HepG2 (cell line): Measurements from ENCODE around the gene IRF6. TPM values are rescaled to one million over a fixed set of nuclear protein-coding genes. Genes with fewer than 3 reads are reported as not detected.
A peak's percentile ranks its signal among the peaks of the same experiment; 100 is the strongest.

Source experiments
- GATAD1 ChIP-seq: IDR thresholded peaks from 2 replicates; pipeline ENCODE4 v1.6.1; 2016; ENCODE audit warnings: missing genetic modification reagents, missing compliant biosample characterization
- HOXA3 ChIP-seq: sonication (generic); formaldehyde crosslinking; IDR thresholded peaks from 2 replicates; pipeline ENCODE4 v1.5.0; 2020; ENCODE audit warnings: missing genetic modification reagents
- HOXA5 ChIP-seq: sonication (generic); formaldehyde crosslinking; IDR thresholded peaks from 2 replicates; pipeline ENCODE4 v1.4.0; 2020; ENCODE audit warnings: missing genetic modification reagents
- IKZF1 ChIP-seq: fragments of 450-650 bp; IDR thresholded peaks from 2 replicates; pipeline ENCODE4 v1.7.1; 2016
- NRL ChIP-seq: sonication (generic); formaldehyde crosslinking; IDR thresholded peaks from 2 replicates; pipeline ENCODE4 v1.5.0; 2020; ENCODE audit warnings: missing genetic modification reagents, mild to moderate bottlenecking, moderate library complexity, borderline replicate concordance
- SP5 ChIP-seq: IDR thresholded peaks from 2 replicates; pipeline ENCODE4 v1.6.1; 2016; ENCODE audit warnings: low read depth, borderline replicate concordance
- TMF1 ChIP-seq: sonication (generic); formaldehyde crosslinking; IDR thresholded peaks from 2 replicates; pipeline ENCODE4 v1.8.1; 2022; ENCODE audit warnings: low read depth, missing genetic modification reagents
- XRCC5 ChIP-seq: fragments of 200-400 bp; formaldehyde crosslinking; optimal IDR thresholded peaks from 2 replicates; pipeline ENCODE3; 2017; ENCODE audit warnings: mild to moderate bottlenecking, low read length
- YEATS2 ChIP-seq: sonication (generic); formaldehyde crosslinking; IDR thresholded peaks from 2 replicates; pipeline ENCODE4 v1.4.0; 2020; ENCODE audit warnings: missing genetic modification reagents, borderline replicate concordance
- ZNF543 ChIP-seq: sonication (generic); formaldehyde crosslinking; IDR thresholded peaks from 2 replicates; pipeline ENCODE4 v1.4.0; 2020; ENCODE audit warnings: mild to moderate bottlenecking, missing genetic modification reagents
- ZNF557 ChIP-seq: sonication (generic); formaldehyde crosslinking; IDR thresholded peaks from 2 replicates; pipeline ENCODE4 v1.4.0; 2020; ENCODE audit warnings: missing genetic modification reagents
- ZNF660 ChIP-seq: sonication (generic); formaldehyde crosslinking; IDR thresholded peaks from 2 replicates; pipeline ENCODE4 v1.5.1; 2020; ENCODE audit warnings: mild to moderate bottlenecking, low read depth, missing genetic modification reagents, borderline replicate concordance
- polyA plus RNA-seq, 8 experiments: library from polyadenylated mRNA; depleted of rRNA in 3 of 8; stranded (reverse) in 7 of 8; unstranded in 1 of 8; fragments of >200 nt; fragmentation: Illumina TruSeq in 4 of 8; extraction: Trizol in 4 of 8; gene quantifications; 2 replicates each; pipeline versions ENCODE4 v1.2.1 to v1.2.3, GENCODE V29; 2011 to 2016; ENCODE audit warnings: low read depth in 4 of 8, missing spikeins in 1 of 8, mixed read lengths in 1 of 8; ENCODE audit not compliant: insufficient read depth in 1 of 8
- total RNA-seq, 5 experiments: library from RNA; depleted of rRNA; stranded (reverse); fragments of >200 nt; fragmentation: Illumina TruSeq; extraction: Trizol; gene quantifications; 2 replicates each; pipeline ENCODE4 v1.2.3, GENCODE V29; 2016; ENCODE audit warnings: low read depth in 1 of 5
- TF ChIP-seq, protein P1 (sequence below): sonication (generic); formaldehyde crosslinking; IDR thresholded peaks from 2 replicates; pipeline ENCODE4 v1.4.0; 2020; ENCODE audit warnings: mild to moderate bottlenecking, missing genetic modification reagents
- TF ChIP-seq, protein P2 (sequence below): IDR thresholded peaks from 2 replicates; pipeline ENCODE4 v1.6.1; 2016
- TF ChIP-seq, protein P3 (sequence below): sonication (generic); formaldehyde crosslinking; IDR thresholded peaks from 2 replicates; pipeline ENCODE4 v1.4.0; 2020; ENCODE audit warnings: missing genetic modification reagents, mild to moderate bottlenecking, borderline replicate concordance
- TF ChIP-seq, protein P4 (sequence below): IDR thresholded peaks from 2 replicates; pipeline ENCODE4 v1.6.1; 2016; ENCODE audit warnings: control low read depth
- TF ChIP-seq, protein P5 (sequence below): sonication (generic); formaldehyde crosslinking; IDR thresholded peaks from 2 replicates; pipeline ENCODE4 v1.4.0; 2020; ENCODE audit warnings: low read depth, missing genetic modification reagents
- TF ChIP-seq, protein P6 (sequence below): sonication (generic); formaldehyde crosslinking; IDR thresholded peaks from 2 replicates; pipeline ENCODE4 v1.8.1; 2023; ENCODE audit warnings: mild to moderate bottlenecking, moderate library complexity, missing genetic modification reagents

The IRF6 gene
- total and polyA plus RNA-seq, 2 of the 13 experiments (the other 11 are each of a cell fraction or from before 2014, with no cell fraction given), result 0.02 TPM; not detected in 1

DNA sequence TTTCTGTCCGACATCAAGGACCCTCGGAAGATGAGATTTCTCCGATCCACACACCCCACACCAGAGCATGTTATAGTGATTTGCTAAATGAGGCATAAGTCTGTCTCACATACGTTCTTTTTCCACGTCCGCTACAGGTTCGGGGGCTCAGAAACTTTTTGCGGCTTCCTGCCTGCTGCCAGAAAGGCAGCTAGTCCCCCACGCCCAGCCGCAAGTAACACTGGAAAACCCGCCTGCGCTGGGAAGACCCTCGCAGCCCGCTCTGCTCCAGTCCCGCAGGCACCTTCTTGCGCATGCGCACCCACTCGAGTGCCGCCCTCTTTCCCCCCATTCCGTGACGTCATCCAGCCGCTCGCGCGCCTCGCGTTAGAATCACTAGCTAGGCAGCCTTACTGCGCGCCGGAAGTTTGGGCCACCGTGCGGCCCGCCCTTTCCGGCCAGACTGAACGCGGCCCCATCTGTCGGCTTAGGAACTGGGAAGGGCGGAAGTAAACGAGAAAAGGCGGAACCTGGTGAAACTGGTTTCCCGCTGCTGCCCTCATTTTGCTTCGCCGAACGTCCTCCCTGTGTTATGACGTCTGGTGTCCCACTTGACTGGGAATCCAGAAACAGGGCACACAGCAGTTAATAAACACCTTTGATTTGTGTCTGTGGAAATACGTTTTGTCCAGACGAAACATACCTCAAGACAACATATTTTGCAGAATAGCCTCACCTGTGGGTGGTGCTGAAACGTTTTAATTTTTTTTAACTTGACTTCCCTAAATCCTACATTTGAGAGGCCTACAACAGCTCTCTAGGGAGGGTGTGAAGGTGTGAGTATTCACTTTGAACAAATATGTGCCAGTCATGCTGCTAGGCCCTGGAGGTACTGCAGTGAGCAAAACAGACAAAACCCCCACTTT lies 21.4 kb downstream of the IRF6 start, which contains the start of gene C1orf74 (continued):
- TF ChIP-seq ZNF543 (CRISPR knock-in tag) (0 out of 2 replicates have a peak, but pooled peaks have one; percentile 36), YEATS2 (peak; percentile 88), ZNF557 (CRISPR knock-in tag) (no peak), NRL (CRISPR knock-in tag) (no peak), IKZF1 (no peak), ZNF660 (CRISPR knock-in tag) (no peak), XRCC5 (peak; percentile 58), SP5 (CRISPR knock-in tag) (peak; percentile 48; the same call in 1 of the 2 replicates), HOXA5 (no peak), GATAD1 (CRISPR knock-in tag) (peak; percentile 80), HOXA3 (CRISPR knock-in tag) (peak; percentile 92), TMF1 (CRISPR knock-in tag) (no peak)
- TF ChIP-seq, protein P1, sequence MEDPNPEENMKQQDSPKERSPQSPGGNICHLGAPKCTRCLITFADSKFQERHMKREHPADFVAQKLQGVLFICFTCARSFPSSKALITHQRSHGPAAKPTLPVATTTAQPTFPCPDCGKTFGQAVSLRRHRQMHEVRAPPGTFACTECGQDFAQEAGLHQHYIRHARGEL (CRISPR knock-in tag), result no peak
- TF ChIP-seq, protein P2, sequence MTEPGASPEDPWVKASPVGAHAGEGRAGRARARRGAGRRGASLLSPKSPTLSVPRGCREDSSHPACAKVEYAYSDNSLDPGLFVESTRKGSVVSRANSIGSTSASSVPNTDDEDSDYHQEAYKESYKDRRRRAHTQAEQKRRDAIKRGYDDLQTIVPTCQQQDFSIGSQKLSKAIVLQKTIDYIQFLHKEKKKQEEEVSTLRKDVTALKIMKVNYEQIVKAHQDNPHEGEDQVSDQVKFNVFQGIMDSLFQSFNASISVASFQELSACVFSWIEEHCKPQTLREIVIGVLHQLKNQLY (CRISPR knock-in tag), result no peak
- TF ChIP-seq, protein P3, sequence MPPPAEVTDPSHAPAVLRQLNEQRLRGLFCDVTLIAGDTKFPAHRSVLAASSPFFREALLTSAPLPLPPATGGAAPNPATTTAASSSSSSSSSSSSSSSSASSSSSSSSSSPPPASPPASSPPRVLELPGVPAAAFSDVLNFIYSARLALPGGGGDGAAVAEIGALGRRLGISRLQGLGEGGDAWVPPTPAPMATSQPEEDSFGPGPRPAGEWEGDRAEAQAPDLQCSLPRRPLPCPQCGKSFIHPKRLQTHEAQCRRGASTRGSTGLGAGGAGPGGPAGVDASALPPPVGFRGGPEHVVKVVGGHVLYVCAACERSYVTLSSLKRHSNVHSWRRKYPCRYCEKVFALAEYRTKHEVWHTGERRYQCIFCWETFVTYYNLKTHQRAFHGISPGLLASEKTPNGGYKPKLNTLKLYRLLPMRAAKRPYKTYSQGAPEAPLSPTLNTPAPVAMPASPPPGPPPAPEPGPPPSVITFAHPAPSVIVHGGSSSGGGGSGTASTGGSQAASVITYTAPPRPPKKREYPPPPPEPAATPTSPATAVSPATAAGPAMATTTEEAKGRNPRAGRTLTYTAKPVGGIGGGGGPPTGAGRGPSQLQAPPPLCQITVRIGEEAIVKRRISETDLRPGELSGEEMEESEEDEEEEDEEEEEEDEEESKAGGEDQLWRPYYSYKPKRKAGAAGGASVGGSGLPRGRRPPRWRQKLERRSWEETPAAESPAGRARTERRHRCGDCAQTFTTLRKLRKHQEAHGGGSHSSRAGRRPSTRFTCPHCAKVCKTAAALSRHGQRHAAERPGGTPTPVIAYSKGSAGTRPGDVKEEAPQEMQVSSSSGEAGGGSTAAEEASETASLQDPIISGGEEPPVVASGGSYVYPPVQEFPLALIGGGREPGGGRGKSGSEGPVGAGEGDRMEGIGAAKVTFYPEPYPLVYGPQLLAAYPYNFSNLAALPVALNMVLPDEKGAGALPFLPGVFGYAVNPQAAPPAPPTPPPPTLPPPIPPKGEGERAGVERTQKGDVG (CRISPR knock-in tag), result no peak
- TF ChIP-seq, protein P4, sequence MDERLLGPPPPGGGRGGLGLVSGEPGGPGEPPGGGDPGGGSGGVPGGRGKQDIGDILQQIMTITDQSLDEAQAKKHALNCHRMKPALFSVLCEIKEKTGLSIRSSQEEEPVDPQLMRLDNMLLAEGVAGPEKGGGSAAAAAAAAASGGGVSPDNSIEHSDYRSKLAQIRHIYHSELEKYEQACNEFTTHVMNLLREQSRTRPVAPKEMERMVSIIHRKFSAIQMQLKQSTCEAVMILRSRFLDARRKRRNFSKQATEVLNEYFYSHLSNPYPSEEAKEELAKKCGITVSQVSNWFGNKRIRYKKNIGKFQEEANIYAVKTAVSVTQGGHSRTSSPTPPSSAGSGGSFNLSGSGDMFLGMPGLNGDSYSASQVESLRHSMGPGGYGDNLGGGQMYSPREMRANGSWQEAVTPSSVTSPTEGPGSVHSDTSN (CRISPR knock-in tag), result no peak
- TF ChIP-seq, protein P5, sequence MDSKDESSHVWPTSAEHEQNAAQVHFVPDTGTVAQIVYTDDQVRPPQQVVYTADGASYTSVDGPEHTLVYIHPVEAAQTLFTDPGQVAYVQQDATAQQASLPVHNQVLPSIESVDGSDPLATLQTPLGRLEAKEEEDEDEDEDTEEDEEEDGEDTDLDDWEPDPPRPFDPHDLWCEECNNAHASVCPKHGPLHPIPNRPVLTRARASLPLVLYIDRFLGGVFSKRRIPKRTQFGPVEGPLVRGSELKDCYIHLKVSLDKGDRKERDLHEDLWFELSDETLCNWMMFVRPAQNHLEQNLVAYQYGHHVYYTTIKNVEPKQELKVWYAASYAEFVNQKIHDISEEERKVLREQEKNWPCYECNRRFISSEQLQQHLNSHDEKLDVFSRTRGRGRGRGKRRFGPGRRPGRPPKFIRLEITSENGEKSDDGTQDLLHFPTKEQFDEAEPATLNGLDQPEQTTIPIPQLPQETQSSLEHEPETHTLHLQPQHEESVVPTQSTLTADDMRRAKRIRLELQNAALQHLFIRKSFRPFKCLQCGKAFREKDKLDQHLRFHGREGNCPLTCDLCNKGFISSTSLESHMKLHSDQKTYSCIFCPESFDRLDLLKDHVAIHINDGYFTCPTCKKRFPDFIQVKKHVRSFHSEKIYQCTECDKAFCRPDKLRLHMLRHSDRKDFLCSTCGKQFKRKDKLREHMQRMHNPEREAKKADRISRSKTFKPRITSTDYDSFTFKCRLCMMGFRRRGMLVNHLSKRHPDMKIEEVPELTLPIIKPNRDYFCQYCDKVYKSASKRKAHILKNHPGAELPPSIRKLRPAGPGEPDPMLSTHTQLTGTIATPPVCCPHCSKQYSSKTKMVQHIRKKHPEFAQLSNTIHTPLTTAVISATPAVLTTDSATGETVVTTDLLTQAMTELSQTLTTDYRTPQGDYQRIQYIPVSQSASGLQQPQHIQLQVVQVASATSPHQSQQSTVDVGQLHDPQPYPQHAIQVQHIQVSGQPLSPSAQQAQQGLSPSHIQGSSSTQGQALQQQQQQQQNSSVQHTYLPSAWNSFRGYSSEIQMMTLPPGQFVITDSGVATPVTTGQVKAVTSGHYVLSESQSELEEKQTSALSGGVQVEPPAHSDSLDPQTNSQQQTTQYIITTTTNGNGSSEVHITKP (CRISPR knock-in tag), result no peak
- TF ChIP-seq, protein P6, sequence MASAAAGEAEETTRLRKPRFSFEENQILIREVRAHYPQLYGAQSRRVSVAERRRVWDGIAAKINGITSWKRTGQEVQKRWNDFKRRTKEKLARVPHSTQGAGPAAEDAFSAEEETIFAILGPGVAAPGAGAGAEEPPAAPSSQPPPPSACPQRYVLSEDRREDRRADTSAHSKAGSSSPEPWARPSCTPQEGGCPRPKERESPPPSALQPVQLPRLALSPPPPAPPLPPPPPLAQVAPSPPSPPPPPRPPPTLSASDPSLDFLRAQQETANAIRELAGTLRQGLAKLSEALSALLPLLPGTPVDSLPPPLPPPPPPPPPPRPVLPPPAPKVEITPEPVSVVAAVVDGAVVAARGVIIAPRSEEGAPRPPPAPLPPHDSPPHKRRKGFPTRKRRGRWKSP, result no peak
